ENCODE results near the gene SFT2D2.

- no peak for TF ChIP-seq POLR2A (IDR thresholded peaks at IDR 0.05)
- TF ChIP-seq CTCF (IDR thresholded peaks at IDR 0.05) = no peak
- no peak for TF ChIP-seq EP300 (IDR thresholded peaks at IDR 0.05)
Measured at GRCh38 chr1:168297019-168297730, 71.4 kb downstream of the SFT2D2 start.

Data from suprapubic skin (tissue), 3 donors.